MM.1S (cell line): ENCODE data around the gene CEP164.

Experiments
- DNase-seq: peaks from one replicate; pipeline ENCODE4 v3.0.0-alpha.2; 2015
- H2AFZ ChIP-seq: fragments of 300-600 bp; sonication (generic); 2 replicates; pipeline ENCODE4 v1.6.0; 2016; ENCODE audit warnings: antibody characterized with exemption, low read length
- H3F3A ChIP-seq: fragments of 300-600 bp; sonication (generic); 2 replicates; pipeline ENCODE4 v1.6.1; 2016; ENCODE audit warnings: mild to moderate bottlenecking, antibody characterized with exemption, low read length, moderate library complexity, mixed read lengths; ENCODE audit not compliant: insufficient read depth
- H3K27ac ChIP-seq: fragments of 300-600 bp; sonication (generic); 2 replicates; pipeline ENCODE4 v1.5.1; 2016; ENCODE audit warnings: mild to moderate bottlenecking, low read length
- H3K27me3 ChIP-seq: fragments of 300-600 bp; sonication (generic); replicated peaks from 2 replicates; pipeline ENCODE4 v1.6.0; 2016; ENCODE audit warnings: low read length; ENCODE audit not compliant: insufficient read depth
- H3K36me3 ChIP-seq: fragments of 300-600 bp; sonication (generic); replicated peaks from 2 replicates; pipeline ENCODE4 v1.6.1; 2016; ENCODE audit warnings: mild to moderate bottlenecking, low read length, mixed read lengths; ENCODE audit not compliant: insufficient read depth
- H3K4me1 ChIP-seq: fragments of 300-600 bp; sonication (generic); 2 replicates; pipeline ENCODE4 v1.6.1; 2016; ENCODE audit warnings: low read length, mixed read lengths
- H3K4me2 ChIP-seq: fragments of 300-600 bp; sonication (generic); 2 replicates; pipeline ENCODE4 v1.6.0; 2016; ENCODE audit warnings: low read depth, low read length
- H3K4me3 ChIP-seq: fragments of 300-600 bp; sonication (generic); 2 replicates; pipeline ENCODE4 v1.5.1; 2016; ENCODE audit warnings: low read length, mixed read lengths
- H3K79me2 ChIP-seq: fragments of 300-600 bp; sonication (generic); 2 replicates; pipeline ENCODE4 v1.6.1; 2016; ENCODE audit warnings: mixed run types, low read length, mixed read lengths
- H3K9ac ChIP-seq: fragments of 300-600 bp; sonication (generic); 2 replicates; pipeline ENCODE4 v1.6.1; 2016; ENCODE audit warnings: low read length, mixed read lengths
- H3K9me2 ChIP-seq: fragments of 300-600 bp; sonication (generic); replicated peaks from 2 replicates; pipeline ENCODE4 v1.6.1; 2016; ENCODE audit warnings: mild to moderate bottlenecking, low read length, mixed read lengths; ENCODE audit not compliant: insufficient read depth
- H3K9me3 ChIP-seq: fragments of 300-600 bp; sonication (generic); replicated peaks from 2 replicates; pipeline ENCODE4 v1.6.1; 2016; ENCODE audit warnings: mild to moderate bottlenecking, low read length, mixed read lengths; ENCODE audit not compliant: insufficient read depth
- H4K20me1 ChIP-seq: fragments of 300-600 bp; sonication (generic); 2 replicates; pipeline ENCODE4 v1.6.1; 2016; ENCODE audit warnings: mild to moderate bottlenecking, low read length, moderate library complexity, mixed read lengths; ENCODE audit not compliant: insufficient read depth
- EZH2 ChIP-seq: fragments of 300-600 bp; sonication (generic); optimal IDR thresholded peaks from 2 replicates; pipeline ENCODE3; 2017; ENCODE audit warnings: low read depth, mild to moderate bottlenecking, antibody characterized with exemption, low read length, mixed read lengths
- EZH2phosphoT487 ChIP-seq: fragments of 300-600 bp; sonication (generic); IDR thresholded peaks from 2 replicates; pipeline ENCODE4 v1.6.1; 2018; ENCODE audit warnings: antibody characterized with exemption, low read length
- TF ChIP-seq, protein P1 (sequence below): fragments of 300-600 bp; sonication (generic); IDR thresholded peaks from 2 replicates; pipeline ENCODE4 v1.5.1; 2016; ENCODE audit warnings: antibody characterized with exemption, low read length, mixed read lengths

The CEP164 gene

DNA sequence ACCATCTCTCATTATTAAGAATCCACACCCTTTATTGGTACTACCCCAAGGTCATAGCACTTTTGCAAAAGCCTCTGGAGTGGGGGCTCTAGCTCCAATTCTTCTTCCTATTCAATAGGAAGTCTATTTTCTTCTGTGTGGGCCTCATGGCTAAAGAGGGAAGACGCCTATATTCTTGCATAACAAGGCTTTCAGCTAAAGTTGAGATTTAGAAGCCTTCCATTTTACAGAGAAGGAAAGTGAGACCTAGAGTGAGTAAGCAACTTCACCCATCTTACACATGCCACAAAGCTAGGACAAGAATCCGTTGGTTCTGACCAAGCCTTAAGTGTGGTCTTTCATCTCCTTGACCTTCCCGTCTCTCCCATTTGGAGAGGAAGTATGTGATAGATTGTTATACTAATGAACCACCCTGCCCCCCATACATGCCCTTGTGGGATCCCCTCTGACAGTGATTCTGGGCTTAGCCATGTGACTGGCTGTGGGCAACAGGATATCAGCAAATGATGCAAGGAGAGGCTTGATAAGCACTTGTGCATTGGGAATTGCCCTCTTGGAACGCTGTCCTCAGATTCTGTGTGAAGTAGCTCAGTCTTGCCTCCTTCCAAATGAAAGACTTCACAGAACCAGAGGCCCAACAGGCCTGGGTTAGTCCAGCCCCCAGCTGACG is 23.9 kb upstream of the CEP164 start:
- no peaks in the 10 kb centered on the region for H3K9me3 ChIP-seq
- no peak overlapping the region for H2AFZ ChIP-seq
- no peak overlapping the region for H3K9ac ChIP-seq
- H3K4me3 ChIP-seq, result no peak overlapping the region
- H3K27me3 ChIP-seq, result no peaks in the 10 kb centered on the region
- TF ChIP-seq EZH2phosphoT487 (no peak), EZH2 (no peak)
- TF ChIP-seq, protein P1, sequence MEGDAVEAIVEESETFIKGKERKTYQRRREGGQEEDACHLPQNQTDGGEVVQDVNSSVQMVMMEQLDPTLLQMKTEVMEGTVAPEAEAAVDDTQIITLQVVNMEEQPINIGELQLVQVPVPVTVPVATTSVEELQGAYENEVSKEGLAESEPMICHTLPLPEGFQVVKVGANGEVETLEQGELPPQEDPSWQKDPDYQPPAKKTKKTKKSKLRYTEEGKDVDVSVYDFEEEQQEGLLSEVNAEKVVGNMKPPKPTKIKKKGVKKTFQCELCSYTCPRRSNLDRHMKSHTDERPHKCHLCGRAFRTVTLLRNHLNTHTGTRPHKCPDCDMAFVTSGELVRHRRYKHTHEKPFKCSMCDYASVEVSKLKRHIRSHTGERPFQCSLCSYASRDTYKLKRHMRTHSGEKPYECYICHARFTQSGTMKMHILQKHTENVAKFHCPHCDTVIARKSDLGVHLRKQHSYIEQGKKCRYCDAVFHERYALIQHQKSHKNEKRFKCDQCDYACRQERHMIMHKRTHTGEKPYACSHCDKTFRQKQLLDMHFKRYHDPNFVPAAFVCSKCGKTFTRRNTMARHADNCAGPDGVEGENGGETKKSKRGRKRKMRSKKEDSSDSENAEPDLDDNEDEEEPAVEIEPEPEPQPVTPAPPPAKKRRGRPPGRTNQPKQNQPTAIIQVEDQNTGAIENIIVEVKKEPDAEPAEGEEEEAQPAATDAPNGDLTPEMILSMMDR, result no peak
- no peaks in the 10 kb centered on the region for H3K4me1 ChIP-seq
- H3K27ac ChIP-seq, result no peak overlapping the region
- no peaks in the 10 kb centered on the region for H3F3A ChIP-seq
- DNase-seq, result no peak
- H3K4me2 ChIP-seq, result no peak overlapping the region
- no peaks in the 10 kb centered on the region for H3K9me2 ChIP-seq
- no peaks in the 10 kb centered on the region for H3K36me3 ChIP-seq
- no peaks in the 10 kb centered on the region for H4K20me1 ChIP-seq
- H3K79me2 ChIP-seq, result no peaks in the 10 kb centered on the region

DNA sequence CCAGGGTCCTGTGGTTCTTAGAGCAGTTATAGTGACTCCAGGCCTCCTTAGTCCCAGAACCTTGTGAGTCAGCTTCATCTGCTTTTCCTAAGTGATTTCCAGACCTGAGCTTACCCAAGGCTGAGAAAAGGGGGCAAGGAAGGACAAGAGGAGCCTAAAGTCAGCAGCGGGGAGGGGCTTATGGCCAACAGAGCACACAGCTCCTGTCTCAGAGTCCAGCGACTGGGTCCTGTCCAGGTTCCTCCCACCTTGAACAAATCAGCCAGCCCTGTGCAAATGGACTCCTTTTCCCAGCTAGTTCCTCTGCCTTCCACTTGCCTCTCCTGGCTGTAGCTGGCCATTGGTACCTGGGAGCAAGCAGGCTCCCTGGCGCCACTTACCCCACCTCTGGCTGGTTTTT is 22.5 kb upstream of the CEP164 start:
- no peak overlapping the region for H3K4me3 ChIP-seq
- H3K27me3 ChIP-seq, result no peaks in the 10 kb centered on the region
- H3K4me2 ChIP-seq, result no peak overlapping the region
- no peaks in the 10 kb centered on the region for H3F3A ChIP-seq
- H3K27ac ChIP-seq, result no peak overlapping the region
- TF ChIP-seq EZH2 (no peak), EZH2phosphoT487 (no peak)
- TF ChIP-seq, protein P1, result no peak
- no peak overlapping the region for H2AFZ ChIP-seq
- H3K4me1 ChIP-seq, result no peaks in the 10 kb centered on the region
- H3K9me2 ChIP-seq, result no peaks in the 10 kb centered on the region
- H3K36me3 ChIP-seq, result no peaks in the 10 kb centered on the region
- H3K9me3 ChIP-seq, result no peaks in the 10 kb centered on the region
- H4K20me1 ChIP-seq, result no peaks in the 10 kb centered on the region
- DNase-seq, result no peak
- H3K79me2 ChIP-seq, result no peaks in the 10 kb centered on the region
- H3K9ac ChIP-seq, result no peak overlapping the region

DNA sequence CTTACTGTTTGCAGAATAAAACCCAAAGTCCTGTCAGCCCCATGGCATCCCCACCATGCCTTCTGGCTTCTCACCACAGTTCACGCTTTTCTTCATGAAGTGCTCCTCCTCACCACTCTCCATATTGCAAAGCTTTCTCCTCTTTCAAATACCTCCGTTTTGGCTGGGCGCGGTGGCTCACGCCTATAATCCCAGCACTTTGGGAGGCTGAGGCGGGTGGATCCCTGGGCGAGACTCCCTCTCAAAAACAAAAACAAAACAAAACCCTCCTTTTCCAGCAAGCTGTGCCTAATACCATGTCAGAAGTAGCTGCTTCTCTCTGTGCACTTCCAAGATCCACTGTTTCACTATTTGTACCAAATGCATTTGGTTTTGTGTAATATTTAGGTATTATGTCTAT is 18.3 kb upstream of the CEP164 start:
- no peaks in the 10 kb centered on the region for H3K36me3 ChIP-seq
- no peaks in the 10 kb centered on the region for H3K79me2 ChIP-seq
- H3K9me2 ChIP-seq, result no peaks in the 10 kb centered on the region
- H4K20me1 ChIP-seq, result no peaks in the 10 kb centered on the region
- DNase-seq, result no peak
- TF ChIP-seq, protein P1, result no peak
- TF ChIP-seq EZH2phosphoT487 (no peak), EZH2 (no peak)
- H3K4me3 ChIP-seq, result no peak overlapping the region
- no peaks in the 10 kb centered on the region for H3K9me3 ChIP-seq
- H2AFZ ChIP-seq, result no peak overlapping the region
- H3K4me1 ChIP-seq, result no peaks in the 10 kb centered on the region
- no peak overlapping the region for H3K4me2 ChIP-seq
- no peak overlapping the region for H3K9ac ChIP-seq
- H3F3A ChIP-seq, result no peaks in the 10 kb centered on the region
- H3K27me3 ChIP-seq, result no peaks in the 10 kb centered on the region
- no peak overlapping the region for H3K27ac ChIP-seq
